Measurements from ENCODE around the gene DYNC1H1.
"Not testable (repeated sequence)": the region's sequence is repeated elsewhere in the genome, so short reads cannot be mapped to it uniquely, and the experiment has no call there.

The DYNC1H1 gene

DNA sequence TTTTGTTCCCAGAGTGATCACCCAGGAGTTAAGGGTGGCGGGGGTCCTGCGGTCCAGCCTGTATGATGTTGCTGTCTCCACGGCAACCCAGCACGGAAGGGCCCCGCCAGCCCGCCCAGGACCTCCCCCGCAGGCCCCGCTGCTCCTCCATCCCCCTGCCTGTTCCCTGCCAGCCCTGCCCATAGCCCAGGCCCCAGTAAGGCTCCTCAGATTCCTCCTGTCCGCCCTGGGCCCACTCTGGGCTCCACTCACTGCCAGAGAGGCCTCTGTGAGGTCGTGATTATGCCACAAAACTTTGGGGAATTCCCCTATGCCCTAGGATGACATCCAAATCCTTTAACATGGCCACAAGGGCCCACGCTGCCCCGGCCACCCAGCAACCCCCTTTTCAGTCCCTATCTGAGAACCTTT is 101.7 kb downstream of the DYNC1H1 start:
- TF ChIP-seq CTCF (conservative IDR thresholded peaks at IDR 0.05) (no peak), ZFX (IDR thresholded peaks at IDR 0.05) (no peak)
- H3K27ac ChIP-seq, result no peak overlapping the region

DNA sequence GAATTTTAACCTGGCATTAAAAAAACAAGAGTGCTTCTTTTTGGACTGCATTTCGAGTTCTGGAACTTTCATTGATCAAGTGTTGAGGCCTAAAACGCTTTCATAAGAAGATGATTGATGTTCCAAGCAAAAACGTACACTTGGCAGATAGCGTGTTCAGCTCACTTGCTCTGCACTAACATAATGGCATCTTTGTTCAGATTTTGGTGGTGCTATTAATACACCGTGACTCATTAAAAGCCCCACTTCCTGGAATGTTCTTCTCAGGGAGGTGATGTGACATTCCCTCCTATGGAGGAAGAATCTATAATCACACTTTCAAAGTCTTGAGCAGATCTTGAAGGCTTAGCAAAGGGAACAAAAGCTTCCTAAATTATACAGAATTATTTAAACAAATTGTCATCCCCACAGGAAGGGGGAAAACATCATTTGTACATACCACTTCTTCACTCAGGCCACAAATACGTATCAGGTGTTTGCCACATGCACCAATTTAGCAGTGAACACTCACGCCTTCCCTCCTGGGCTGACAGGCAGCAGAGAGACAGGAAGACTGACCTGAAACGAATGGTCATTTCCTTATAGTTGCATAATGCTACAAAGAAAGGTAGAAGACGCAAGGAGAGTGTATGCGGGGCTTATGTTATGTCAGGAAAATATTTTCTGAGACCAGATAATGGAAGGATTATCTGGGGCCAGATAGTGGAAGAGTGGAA is 107.1 kb downstream of the DYNC1H1 start:
- no peak for TF ChIP-seq CTCF (conservative IDR thresholded peaks at IDR 0.05)
- no peak for TF ChIP-seq ZFX (IDR thresholded peaks at IDR 0.05)
- no peak overlapping the region for H3K27ac ChIP-seq

- no peak for TF ChIP-seq ZFX (IDR thresholded peaks at IDR 0.05)
- TF ChIP-seq CTCF (conservative IDR thresholded peaks at IDR 0.05), result no peak
- peak overlapping the region; percentile 3; the same call in 1 of the 2 replicates for H3K27ac ChIP-seq
These were observed 110.1 kb downstream of the DYNC1H1 start for GRCh38 chr14:102074415-102074964.

GRCh38 chr14:102075155-102075554 is 110.8 kb downstream of the DYNC1H1 start:
- no peak for TF ChIP-seq ZFX (IDR thresholded peaks at IDR 0.05)
- peak overlapping the region; percentile 3; the same call in 1 of the 2 replicates for H3K27ac ChIP-seq

- no peak for TF ChIP-seq CTCF (conservative IDR thresholded peaks at IDR 0.05)
- TF ChIP-seq ZFX (IDR thresholded peaks at IDR 0.05), result no peak
- H3K27ac ChIP-seq, result no peak overlapping the region
These were observed 113.0 kb downstream of the DYNC1H1 start for GRCh38 chr14:102077382-102077709.

DNA sequence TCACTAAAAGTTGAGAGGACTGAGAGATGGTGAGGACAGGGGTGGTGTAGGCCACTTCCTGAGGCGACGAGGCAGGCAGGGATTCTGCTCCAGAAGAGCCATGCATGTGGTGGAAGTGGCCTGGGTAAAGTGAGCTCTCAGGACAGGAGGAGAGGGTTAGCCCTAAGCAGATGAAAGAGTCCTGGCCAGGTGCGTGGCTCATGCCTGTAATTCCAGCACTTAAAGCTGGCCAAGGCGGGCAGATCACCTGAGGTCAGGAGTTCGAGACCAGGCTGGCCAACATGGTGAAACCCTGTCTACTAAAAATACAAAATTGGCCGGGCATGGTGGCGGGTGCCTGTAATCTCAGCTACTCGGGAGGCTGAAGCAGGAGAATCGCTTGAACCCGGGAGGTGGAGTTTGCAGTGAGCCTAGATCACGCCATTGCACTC is 114.0 kb downstream of the DYNC1H1 start:
- H3K27ac ChIP-seq, result not testable (repeated sequence)

DNA sequence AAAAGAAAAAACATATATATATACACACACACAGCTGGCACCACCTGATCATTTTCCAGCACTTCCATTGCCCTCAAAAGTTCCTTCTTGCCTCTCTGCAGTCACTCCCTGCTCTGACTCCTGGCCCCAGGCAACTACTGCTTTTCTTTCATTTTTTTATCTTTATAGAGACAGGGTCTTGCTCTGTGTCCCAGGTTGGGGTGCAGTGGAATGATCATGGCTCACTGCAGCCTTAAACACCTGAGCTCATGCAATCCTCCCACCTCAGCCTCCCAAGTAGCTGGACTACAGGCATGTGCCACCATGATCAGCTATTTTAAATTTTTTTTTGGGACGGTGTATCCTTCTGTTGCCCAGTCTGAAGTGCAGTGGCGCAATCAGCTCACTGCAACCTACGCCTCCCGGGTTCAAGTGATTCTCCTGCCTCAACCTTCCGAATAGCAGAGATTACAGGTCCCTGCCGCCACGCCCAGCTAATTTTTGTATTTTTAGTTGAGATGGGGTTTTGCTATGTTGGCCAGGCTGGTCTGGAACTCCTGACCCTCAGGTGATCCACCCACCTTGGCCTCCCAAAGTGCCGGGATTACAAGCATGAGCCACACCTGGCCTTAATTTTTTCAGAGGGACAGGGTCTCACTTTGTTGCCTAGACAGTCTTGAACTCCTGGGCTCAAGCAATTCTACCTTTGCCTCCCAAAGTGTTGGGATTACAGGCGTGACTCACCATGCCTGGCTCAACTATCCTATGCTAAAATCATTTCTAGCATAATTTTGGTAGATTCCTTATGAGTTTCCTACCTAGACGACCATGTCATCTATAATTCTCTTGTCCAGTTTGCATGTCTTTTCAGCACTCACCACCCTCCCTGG is 114.7 kb downstream of the DYNC1H1 start:
- no peak overlapping the region for H3K27ac ChIP-seq

More for the DNA sequence above, 114.7 kb downstream of the DYNC1H1 start:
- no peak for TF ChIP-seq CTCF (conservative IDR thresholded peaks at IDR 0.05)
- no peak for TF ChIP-seq ZFX (IDR thresholded peaks at IDR 0.05)

Measured in C4-2B (cell line).